Stimulated activated CD8-positive, alpha-beta memory T cell treated with anti-CD3 and anti-CD28 coated beads, Interleukin-15, amount 100 ng/mL, for 48 hours (primary cell): ENCODE data around the gene C4orf51.
"Not testable (repeated sequence)": the region's sequence is repeated elsewhere in the genome, so short reads cannot be mapped to it uniquely, and the experiment has no call there.

Source experiments
- DNase-seq, 2 donors: peaks; one replicate each; pipeline ENCODE4 v3.0.0-alpha.2; 2020; ENCODE audit warnings: low read depth in 2 of 2

The C4orf51 gene

DNA sequence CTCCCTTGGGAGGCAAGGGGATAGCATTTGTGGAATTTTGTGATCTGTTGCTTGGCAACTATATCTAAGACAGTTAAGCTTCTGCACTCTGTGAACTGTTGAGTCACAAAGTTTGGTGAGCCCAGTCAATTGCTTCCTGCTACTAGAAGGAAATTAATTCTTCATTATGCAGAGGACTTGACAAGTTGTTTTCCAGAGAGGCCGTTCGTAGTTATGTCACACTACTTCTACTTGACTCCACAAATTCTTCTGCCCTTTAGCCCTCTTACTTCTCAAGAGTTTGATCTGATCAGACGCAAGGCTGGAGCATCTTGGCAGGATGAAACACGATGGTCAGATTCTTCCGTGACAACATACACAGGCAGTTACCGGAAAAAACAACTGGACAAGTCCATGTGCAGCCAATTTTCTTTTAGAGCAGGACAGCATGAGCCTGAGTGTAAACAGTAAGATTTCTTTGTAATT, at the start of gene C4orf51:
TSS of gene C4orf51 (plus strand) at position 156 of the 465 bp plus-strand sequence. CDS start at position 214, 58 bp downstream.
- DNase-seq = no peak

GRCh38 chr4:145635117-145635516, 44.8 kb upstream of the C4orf51 start:
- no peak for DNase-seq

GRCh38 chr4:145635630-145636029, 44.3 kb upstream of the C4orf51 start:
- no peak for DNase-seq

- DNase-seq = no peak
Measured at GRCh38 chr4:145639186-145639698, 40.7 kb upstream of the C4orf51 start.

DNA sequence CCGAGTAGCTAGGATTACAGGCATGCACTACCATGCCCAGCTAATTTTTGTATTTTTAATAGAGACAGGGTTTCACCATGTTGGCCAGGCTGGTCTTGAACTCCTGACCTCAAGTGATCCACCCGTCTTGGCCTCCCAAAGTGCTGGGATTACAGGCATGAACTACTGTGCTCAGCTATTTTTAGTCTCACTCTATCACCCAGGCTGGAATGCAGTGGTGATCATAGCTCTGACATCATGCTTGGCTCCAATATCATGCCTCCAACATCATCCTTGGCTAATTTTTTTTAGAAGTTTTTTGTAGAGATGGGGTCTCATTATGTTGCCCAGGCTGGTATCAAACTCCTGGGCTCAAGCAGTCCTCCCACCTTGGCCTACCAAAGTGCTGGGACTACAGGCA, 39.7 kb upstream of the C4orf51 start:
- not testable (repeated sequence) for DNase-seq

DNA sequence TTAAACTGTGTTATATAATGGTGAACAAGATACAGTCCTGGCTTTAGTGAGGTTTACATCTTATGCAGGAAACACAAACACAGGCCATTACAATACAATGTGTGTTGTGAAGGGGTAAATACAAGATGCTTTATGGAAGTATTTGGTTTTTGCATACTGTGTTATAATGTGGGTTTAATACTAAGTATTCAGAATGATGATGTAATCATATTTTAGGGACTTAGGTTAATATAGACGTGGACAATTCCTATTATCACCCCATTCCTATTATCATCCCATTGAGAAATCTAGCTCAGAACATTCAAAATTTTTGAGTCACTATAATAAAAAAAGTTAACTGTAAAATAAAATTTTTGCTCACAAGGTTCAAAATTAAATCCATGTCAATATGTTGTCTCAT, 36.7 kb upstream of the C4orf51 start:
- DNase-seq = no peak

- no peak for DNase-seq
Measured at GRCh38 chr4:145644699-145645098, 35.2 kb upstream of the C4orf51 start.

DNA sequence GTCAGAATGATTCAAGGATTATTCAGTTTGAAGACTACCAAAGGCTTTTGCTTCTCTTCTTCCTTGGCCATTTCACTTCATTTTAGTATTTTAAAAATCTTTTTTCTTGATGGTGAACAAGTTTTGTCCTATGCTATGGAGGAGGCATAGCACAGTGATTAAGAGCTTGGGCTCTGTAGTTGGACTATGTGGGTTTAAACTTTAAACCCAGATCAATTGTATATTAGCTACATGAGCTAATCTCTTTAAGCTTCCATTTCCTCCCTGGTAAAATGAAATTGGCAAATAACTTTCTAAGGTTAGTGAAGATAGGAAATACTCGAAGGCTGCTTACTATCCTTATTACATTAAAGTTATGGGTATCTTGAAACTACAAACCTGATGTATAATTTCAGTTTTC, 23.8 kb upstream of the C4orf51 start:
- no peak for DNase-seq

GRCh38 chr4:145660064-145660463, 19.9 kb upstream of the C4orf51 start:
- DNase-seq = no peak

DNA sequence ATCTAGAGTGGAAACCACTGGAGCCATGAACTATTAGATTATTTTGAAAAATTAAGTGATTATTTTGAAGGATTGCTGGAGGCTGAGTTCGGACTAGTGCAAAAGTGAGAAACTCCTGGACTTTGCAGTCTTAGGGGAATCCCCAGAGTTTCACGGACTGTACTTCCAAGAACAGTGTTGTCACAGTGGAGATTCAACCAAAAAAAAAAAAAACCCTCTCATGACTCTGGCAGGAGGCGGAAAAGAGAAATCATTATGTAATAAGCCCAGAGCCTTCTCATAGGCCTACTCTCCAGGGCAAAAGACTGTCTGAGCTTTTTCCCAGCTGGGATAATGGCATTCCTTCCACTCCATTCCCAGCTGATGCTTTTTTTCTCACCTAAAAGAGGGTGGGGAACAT, 16.8 kb upstream of the C4orf51 start:
- no peak for DNase-seq

DNA sequence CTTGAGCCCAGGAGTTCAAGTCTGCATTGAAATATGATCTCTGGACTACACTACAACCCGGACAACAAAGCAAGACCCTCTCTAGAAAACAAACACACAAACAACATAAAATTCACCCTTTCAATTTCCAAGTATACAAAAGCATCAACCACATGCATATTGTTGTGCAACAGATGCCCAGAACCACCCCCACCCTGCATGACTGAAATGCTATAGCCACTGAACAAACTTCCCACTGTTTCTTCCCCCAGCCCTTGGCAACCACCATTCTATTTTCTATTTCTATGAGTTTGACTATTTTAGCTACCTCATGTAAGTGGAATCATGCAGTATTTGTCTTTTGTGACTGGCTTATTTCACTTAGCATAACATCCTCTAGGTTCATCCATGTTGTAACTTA, 14.2 kb upstream of the C4orf51 start:
- no peak for DNase-seq

DNA sequence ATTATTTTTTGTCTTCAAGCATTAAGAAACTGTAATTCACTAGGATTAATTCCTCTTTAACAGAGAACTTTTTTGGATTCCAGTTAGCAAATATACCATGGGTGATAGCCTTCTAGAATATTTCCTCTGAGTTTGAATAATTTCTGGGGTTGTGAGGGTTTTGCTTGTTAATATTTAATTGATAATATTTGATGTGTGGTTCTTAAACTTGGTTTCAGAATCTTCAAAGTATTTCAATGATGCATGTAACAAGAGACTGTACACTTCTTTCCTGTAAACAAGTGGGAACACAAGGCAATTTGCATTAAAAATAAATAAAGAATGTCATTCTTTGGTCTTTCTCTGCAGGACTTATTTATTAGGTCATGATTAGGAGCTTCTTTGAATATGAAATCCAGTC, 9.5 kb upstream of the C4orf51 start:
- no peak for DNase-seq

- DNase-seq = no peak
Measured at GRCh38 chr4:145679520-145679919, 426 bp upstream of the C4orf51 start.

- DNase-seq = no peak
Measured at GRCh38 chr4:145680902-145681301, 956 bp downstream of the C4orf51 start.

DNA sequence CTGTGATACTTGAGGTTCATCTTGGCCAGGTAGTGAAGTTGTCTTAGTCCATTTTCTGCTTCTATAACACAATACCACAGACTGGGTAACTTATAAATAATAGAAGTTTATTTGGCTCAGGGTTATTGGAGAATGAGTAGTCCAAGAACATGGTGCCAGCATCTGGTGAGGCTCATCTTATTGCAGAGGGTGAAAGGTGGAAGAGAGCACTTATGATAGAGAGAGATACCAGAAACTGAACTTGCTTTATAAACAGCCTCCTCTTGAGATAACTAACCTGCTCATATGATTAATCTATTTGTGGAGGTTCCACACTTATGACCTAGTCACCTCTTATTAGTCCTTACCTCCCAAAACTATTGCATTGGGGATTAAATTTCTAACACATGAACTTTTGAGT, 1.6 kb downstream of the C4orf51 start:
- no peak for DNase-seq

DNA sequence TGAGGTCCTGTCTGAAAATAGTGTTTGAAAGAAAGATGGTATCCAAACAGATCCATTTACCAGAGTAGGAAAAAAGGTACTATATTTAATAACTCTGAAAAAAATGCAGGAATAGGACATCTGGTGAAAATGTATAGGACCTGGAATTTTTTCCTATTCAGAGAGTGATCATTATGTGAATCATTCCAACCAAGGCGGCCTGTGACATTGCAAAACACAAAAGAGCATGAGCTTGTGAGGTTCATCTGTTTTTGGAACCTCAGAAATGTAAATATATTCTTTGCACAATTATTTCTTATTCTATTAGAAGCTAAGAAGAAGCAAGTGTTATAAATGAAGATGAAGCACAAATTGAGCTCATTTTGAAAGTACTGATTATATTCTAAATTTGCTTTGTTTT, 2.0 kb downstream of the C4orf51 start:
- DNase-seq = no peak

- no peak for DNase-seq
Measured at GRCh38 chr4:145686991-145687390, 7.0 kb downstream of the C4orf51 start.

DNA sequence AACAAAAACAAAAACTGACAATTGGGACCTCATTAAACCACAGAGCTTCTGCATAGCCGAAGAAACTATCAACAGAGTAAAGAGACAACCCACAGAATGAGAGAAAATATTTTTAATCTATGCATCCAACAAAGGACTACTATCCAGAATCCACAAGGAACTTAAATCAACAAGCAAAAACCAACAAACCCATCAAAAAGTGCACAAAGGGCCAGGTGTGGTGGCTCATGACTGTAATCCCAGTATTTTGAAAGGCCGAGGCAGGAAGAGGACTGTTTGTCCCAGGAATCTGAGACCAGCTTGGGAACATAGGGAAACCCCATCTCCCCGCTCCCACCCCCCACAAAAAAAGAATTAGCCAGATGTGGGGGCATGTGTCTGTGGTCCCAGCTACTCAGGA, 10.7 kb downstream of the C4orf51 start:
- no peak for DNase-seq

GRCh38 chr4:145691416-145691815, 11.5 kb downstream of the C4orf51 start:
- DNase-seq = not testable (repeated sequence)

- no peak for DNase-seq
Measured at GRCh38 chr4:145694929-145695328, 15.0 kb downstream of the C4orf51 start.

GRCh38 chr4:145697332-145697731, 17.4 kb downstream of the C4orf51 start:
- no peak for DNase-seq

GRCh38 chr4:145698507-145698906, 18.6 kb downstream of the C4orf51 start:
- no peak for DNase-seq

GRCh38 chr4:145703850-145704497, 24.0 kb downstream of the C4orf51 start:
- no peak for DNase-seq

DNA sequence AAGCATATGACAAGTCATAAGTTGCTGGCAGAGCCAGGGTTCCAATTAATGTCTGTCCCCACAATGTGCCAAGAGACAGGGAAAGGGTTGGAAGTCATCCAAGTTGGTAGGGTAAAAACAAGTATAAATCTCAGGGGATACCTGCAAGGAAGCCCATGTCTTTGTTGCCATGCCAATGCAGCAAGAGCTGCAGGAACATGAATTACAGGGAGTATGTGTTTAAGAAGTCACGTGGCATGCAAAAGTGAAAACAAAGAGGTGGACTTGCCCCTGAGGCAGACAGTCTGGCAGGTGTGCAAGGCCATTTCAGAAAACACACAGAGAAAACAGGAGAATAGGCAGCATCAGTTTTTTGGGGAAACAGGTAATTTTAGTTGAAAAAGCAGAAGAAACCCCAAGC, 29.4 kb downstream of the C4orf51 start:
- no peak for DNase-seq
